NB4 (cell line): Measurements from ENCODE around the gene FAM107B.

Source experiments
- DNase-seq: peaks from one replicate; pipeline ENCODE4 v3.0.0; 2010; ENCODE audit warnings: low read depth
- H3K4me3 ChIP-seq: one replicate; pipeline ENCODE4 v1.5.1; 2011; ENCODE audit warnings: mild to moderate bottlenecking, low read depth, low read length, moderate library complexity
- MAX ChIP-seq: IDR thresholded peaks from 2 replicates; pipeline ENCODE4 v1.6.1; 2011; ENCODE audit warnings: low read depth, low read length
- MYC ChIP-seq: IDR thresholded peaks from 2 replicates; pipeline ENCODE4 v1.6.1; 2011; ENCODE audit warnings: low read depth, low read length
- POLR2A ChIP-seq: IDR thresholded peaks from 2 replicates; pipeline ENCODE4 v1.6.1; 2011; ENCODE audit warnings: mild to moderate bottlenecking; ENCODE audit not compliant: insufficient read length; ENCODE audit errors: extremely low read depth
- TF ChIP-seq, protein P1 (sequence below): IDR thresholded peaks from one replicate; pipeline ENCODE4 v1.5.1; 2012; ENCODE audit warnings: low read depth, low read length

The FAM107B gene

GRCh38 chr10:14549496-14549895 lies 225.2 kb downstream of the FAM107B start:
- DNase-seq, result no peak
- TF ChIP-seq POLR2A (no peak), MYC (no peak), MAX (no peak)
- TF ChIP-seq, protein P1, sequence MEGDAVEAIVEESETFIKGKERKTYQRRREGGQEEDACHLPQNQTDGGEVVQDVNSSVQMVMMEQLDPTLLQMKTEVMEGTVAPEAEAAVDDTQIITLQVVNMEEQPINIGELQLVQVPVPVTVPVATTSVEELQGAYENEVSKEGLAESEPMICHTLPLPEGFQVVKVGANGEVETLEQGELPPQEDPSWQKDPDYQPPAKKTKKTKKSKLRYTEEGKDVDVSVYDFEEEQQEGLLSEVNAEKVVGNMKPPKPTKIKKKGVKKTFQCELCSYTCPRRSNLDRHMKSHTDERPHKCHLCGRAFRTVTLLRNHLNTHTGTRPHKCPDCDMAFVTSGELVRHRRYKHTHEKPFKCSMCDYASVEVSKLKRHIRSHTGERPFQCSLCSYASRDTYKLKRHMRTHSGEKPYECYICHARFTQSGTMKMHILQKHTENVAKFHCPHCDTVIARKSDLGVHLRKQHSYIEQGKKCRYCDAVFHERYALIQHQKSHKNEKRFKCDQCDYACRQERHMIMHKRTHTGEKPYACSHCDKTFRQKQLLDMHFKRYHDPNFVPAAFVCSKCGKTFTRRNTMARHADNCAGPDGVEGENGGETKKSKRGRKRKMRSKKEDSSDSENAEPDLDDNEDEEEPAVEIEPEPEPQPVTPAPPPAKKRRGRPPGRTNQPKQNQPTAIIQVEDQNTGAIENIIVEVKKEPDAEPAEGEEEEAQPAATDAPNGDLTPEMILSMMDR, result no peak
- H3K4me3 ChIP-seq, result no peak overlapping the region

DNA sequence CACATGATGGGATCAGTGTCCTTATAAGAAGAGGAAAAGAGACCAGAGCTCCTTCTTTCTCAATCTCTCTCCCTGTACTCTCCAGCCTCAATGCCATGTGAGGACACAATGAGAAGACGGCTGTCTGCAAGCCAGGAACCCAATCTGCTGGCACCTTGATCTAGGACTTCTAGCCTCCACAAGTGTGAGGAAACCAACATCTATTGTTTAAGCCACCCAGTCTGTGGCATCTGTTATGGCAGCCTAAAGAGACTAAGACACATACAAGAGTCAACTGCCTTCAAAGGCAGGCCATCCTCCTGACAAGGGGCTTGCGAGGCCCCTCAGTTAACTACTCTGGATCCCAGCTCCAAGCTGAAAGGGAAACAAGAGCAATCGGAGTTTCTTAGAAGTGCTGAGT lies 225.7 kb downstream of the FAM107B start:
- no peak for DNase-seq

DNA sequence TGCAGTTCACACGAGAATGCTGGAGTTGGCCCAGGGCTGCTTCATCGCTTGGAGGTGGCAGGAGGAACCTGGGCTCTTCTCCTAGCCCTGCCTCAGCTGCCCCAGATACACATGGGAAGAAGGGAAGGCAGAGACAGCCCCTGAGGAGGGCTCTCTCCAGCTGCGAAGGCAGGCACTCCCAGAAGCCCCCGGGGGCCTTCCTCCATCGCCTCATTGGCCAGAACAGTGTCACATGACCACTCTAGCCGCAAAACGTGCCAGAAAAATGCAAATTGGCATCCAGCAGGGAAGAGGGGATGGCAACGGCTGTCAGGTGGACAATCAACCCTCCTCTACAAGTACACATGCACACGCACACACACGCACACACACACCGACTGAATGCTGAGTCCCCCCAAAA lies 226.2 kb downstream of the FAM107B start:
- TF ChIP-seq MAX (no peak), POLR2A (no peak)
- DNase-seq, result no peak
- H3K4me3 ChIP-seq, result no peak overlapping the region

More for the DNA sequence above, 225.7 kb downstream of the FAM107B start:
- no peak overlapping the region for H3K4me3 ChIP-seq
- TF ChIP-seq MAX, result no peak
- TF ChIP-seq, protein P1, result no peak
- no peak for TF ChIP-seq MYC
- no peak for TF ChIP-seq POLR2A

- TF ChIP-seq POLR2A, result no peak
- TF ChIP-seq, protein P1, result peak; percentile 16
- no peak for DNase-seq
- H3K4me3 ChIP-seq, result no peak overlapping the region
Measured at GRCh38 chr10:14547816-14548215, 226.9 kb downstream of the FAM107B start.

DNA sequence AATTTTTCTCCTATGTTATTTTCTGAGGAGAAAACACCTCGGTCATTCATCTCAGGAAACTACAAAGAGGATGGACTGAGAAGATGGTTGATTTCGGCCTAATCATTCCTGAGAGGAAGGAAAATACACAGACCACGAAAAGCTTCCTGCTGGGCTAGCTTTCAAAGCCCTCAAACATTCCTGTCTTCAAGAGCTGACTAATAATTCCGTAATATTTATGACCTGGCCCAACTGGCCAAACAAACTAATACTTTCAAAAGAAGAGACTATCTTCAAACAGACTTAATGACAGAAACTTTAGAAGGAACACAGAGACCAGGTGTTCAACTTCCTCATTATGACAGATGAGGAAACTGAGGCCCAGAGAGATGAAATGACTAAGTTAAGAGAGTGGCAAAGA lies 228.9 kb downstream of the FAM107B start:
- no peak for DNase-seq
- no peak overlapping the region for H3K4me3 ChIP-seq
- TF ChIP-seq MAX, result no peak
- TF ChIP-seq, protein P1, result no peak

DNA sequence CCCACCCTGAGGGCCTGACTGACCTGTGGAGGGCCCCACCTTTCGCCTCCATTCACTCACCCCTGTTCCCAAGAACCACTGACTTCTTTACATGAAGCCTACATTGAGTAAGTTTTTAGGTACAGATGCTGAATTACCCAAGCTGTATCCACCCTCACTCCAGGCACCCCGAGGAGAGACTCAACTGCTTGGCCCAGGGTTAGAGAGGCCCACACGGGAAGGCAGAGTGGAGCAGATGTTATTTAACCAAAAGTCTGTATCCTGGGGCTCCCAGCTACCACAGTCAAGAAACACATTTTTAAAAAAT lies 230.8 kb downstream of the FAM107B start:
- no peak for DNase-seq
- H3K4me3 ChIP-seq, result no peak overlapping the region

More for the DNA sequence above, 230.8 kb downstream of the FAM107B start:
- no peak for TF ChIP-seq MYC
- TF ChIP-seq MAX, result no peak
- TF ChIP-seq POLR2A, result no peak
- TF ChIP-seq, protein P1, result no peak
